ENCODE results near the gene MAP1B.
A peak's percentile ranks its signal among the peaks of the same experiment; 100 is the strongest.

MAP1B gene

DNA sequence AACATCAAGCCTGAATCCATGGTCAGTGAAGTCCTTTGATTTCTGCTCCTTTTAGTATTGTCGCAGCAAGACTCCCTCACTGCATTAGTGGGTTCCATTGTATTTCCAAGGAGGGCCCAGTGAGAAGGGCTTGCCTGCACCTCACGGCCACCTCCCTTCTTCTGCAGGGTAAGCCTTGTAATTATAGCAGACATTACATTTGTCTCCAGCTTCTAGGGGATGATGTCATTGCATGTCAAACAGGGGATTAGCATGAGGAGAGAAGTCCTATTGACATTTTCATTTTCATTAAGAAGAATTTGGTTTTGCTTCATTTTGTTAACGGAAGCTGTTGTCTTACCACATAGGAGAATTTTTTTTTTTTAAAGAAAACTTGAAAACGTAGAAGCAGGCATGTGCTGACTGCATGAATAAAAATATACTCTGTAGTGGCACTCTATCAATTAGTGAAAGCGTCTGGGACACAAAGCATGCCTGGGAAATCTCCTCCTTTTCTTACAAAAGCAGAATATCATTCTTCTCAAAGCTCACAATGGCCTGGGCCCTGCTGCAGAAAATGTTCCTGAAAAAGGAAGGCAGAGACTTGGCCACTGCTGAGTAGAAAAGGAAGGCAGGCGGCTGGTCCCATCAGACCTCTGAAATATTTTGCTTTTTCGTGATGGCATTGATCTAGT is 27.1 kb downstream of the MAP1B start:
- DNase-seq: peak; percentile 14

DNA sequence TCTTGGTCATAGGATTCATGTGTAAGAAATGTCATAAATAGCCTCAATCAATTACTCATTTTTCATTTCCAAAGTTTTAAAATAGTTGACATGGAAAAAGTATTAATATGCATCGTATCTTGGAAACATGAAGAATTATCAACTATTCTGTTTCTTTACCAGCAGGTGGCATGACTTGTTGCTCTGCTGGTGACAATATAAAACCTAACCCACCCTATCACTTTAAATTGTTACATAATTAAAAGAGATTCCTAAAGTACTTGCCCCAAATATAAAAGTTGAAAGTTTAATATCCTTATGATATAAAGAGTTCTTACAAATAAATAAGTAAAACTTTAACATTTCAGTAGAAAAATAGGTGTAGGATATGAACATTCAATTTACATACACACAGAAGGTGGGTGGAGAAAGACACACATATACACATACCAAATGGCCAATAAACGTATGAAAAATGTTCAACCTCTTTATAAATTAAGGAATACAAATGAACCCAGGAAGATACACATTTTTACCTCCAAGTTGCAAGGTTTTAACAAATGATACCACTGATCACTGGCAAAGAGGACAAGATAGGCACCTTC is 30.6 kb downstream of the MAP1B start:
- peak; percentile 52 for DNase-seq

DNA sequence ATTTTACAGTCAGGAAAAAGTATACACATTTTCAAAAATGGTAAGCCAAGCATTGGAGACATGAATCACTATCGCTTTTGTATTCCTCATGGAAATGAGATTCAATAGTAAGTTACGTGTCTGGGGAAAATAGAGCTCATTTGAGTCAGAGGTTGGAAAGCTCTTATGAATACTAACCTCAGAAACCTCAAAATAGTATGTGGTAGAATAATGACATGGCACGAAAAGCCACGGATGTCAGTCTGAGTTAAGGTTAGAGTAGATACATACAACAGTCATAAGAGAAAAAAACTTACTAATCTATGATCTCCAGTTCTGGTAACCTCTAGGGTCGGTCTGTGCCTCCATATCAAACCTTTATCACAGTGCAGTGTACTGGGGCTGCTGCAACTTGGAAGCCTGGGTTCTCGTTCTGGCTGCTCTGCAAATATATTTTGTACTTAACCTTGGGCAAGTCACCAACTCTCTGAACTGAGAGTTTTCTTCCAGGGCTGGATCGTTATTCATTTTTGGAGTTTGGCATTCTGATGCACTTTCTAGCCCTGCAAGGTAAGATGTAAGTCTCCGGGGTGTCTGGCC is 31.8 kb downstream of the MAP1B start:
- peak; percentile 92 for DNase-seq

GRCh38 chr5:72140711-72141110 is 33.4 kb downstream of the MAP1B start:
- DNase-seq: no peak

DNA sequence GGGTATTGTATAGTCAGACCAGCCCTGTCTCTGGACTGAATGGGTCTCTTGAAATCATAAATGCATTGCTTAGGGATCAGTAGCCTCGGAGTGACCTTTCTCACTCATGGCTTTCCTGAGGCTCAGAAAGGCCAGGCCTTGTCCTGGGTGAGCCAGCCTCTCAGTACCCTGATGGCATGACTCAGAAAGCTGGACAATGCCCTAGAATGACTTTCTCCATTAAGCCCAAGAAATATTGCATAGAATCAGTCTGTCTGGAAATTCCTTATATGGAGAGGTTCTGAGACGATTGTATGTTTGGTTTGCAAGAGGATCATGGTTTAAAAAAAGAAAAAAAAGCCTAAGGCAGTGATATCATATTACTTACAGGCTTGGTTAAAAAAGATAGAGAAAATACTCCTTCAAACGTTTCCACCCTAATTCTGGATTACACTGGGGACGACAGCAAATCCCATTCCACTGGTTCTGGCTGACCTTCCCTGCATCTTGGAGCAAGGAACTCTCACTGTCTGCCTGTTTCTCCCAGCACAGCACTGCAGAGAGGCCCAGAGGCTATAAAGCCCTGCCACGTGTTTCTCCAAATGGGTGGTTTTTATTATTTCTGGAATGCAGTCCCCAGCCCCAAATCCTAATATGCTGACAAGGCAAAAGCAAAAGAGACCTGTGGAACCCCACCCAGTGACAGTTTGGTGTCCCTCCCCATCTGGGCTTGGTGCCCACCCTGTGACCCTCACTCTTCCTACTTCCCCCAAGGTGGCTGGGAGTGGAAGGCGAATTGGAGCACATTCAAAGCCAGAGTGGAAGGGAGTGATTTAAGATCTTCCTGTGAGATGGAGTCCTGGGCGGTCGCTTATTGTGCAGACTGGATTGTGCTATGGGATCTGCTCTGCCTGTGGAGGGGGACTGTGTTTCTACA is 34.4 kb downstream of the MAP1B start:
- no peak for DNase-seq

GRCh38 chr5:72144762-72145161 is 37.5 kb downstream of the MAP1B start:
- DNase-seq: no peak

DNA sequence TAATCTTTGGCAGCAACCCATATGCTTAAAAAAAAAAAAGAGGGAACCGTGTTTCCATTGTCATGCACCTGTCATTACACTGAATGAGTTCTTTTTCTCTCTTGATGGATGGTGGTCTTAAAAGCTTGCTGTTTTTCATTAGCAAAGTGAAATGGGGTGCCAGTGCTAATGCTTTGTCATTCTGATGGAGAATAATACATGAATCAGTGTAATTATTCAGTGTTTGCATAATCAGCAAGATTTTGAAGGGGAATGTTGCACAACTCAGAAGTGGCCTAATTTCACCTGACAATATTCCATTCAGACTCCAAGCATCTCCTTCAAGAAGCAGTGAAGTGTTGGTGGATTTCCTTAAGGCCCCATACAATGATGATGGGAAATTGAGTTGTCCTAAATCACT is 38.1 kb downstream of the MAP1B start:
- DNase-seq: no peak

GRCh38 chr5:72146056-72146455 is 38.8 kb downstream of the MAP1B start:
- no peak for DNase-seq

- no peak for DNase-seq
These were observed 40.3 kb downstream of the MAP1B start for GRCh38 chr5:72147569-72147968.

DNA sequence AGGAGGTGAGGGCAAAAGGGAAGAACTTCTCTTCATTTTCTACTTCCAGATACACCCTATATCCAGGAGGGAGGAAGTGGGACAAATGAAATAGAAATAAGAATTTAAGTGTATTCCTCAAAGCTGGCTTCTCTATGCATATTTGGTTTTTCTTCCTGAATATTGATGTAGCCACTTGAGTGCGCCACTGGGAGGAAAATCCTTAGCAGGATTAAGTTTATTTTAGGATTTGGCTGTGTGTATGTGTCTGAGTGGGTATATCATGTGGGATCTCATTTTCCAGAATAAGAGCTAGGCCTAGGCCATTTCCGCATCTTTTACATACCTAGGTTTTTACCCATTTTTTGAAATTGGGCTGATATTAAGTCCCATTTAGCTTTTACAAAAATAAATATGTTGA is 42.5 kb downstream of the MAP1B start:
- peak; percentile 34 for DNase-seq

- DNase-seq: peak; percentile 29
These were observed 43.9 kb downstream of the MAP1B start for GRCh38 chr5:72151169-72151568.

DNA sequence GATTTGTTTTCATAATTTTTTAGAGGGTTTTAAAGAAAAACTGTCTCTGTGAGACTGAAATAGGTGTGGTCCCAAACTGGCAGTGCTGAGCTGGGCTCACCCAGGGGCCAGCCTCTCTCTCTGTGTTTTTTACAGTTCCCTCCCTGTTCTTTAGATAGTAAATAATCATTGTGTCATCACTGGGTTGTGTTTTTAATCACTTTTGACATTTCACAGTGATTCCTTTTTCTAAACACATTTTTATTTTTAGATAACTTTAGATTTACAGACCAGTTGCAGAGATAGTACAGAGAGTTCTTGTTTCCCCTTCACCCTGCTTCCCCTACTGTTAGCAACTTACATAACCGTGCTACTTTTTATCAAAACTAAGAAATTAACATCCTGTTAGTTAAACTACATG is 44.4 kb downstream of the MAP1B start:
- DNase-seq: peak; percentile 29

DNA sequence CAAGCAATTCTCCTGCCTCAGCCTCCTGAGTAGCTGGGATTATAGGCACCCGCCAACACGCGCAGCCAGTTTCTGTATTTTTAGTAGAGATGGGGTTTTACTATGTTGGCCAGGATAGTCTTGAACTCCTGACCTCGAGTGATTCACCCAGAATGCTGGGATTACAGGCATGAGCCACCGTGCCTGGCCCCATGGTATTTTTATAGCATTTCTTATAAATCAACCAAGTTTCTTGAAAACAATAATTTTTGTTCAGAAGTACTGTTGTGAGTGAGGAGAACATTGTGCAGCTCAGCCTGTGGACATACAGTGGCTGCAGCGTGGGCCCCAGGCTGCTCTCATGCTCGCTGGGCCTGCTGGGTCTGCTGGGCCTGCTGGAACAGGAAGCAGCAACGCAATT is 45.3 kb downstream of the MAP1B start:
- DNase-seq: no peak

- no peak for DNase-seq
These were observed 46.3 kb downstream of the MAP1B start for GRCh38 chr5:72153551-72153950.

GRCh38 chr5:72154076-72154756 is 46.9 kb downstream of the MAP1B start:
- no peak for DNase-seq

DNA sequence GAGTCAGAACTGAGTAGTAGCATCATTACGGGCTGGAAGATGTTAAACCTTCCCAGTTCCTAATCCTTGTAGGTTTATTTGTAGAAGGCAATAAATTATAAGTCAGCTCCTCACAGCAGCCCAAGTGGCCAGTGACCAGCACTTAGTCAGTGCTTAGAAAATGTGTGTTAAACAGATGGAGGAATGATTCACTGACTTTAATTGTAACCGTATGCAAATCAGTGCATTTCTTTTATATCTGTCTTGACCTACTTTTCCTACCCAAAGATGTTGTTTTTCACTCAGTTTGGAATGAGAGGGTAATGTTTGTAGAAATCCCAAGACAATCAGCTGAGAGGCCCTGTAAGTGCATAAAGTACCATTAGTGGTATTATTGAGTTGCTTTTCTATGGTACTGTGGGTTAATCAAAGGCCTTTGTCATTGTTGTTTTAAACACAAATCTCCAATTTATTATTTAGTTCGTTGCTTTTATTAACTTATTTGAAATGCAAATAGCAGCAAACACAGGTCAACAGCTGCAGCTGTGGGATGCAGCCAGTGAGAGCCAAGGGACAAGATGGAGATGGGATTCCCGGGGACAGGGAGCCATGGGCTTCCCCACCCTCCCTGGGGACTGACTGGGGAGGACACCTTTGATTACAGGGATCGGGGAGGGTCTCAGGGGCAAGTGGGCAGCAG is 49.8 kb downstream of the MAP1B start:
- no peak for DNase-seq

GRCh38 chr5:72157625-72157962 is 50.3 kb downstream of the MAP1B start:
- DNase-seq: no peak

DNA sequence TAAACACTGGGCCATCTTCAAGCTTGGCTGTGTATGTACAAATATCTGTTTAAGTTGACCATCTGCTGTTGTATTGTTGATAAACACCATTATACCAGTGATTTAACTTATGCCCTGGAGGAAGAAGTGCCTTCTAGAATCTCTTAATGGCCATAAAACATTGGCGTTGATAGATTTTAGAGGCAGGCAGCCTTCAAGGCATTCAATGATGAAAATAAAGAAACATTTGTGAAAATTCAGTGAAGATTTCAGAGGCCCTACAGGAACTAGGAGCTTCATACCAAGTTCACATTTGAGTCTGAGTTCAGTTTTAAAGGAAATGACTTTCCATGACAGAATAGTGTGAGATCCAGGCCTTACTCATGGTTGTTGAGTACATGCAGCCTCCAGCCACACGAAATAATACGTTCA is 52.2 kb downstream of the MAP1B start:
- DNase-seq: no peak

DNA sequence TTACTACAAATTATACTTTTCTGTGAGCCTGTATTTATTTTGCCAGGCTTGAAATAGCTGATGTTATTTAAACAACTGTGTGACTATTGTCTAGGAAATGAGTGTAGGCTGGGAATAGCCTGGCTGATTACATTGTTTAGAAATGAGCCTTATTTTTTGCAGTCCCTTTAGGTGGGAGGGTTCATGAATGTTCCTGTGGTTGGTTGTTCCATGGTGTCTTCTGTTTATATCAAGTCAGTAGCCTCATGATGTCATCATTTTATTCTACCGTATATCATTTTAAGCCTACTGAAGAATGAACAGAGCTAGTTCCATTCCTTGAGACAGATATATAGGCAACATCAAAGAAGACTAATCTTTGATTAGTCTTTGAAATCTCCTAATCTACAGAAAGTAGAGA is 53.1 kb downstream of the MAP1B start:
- no peak for DNase-seq

- no peak for DNase-seq
These were observed 53.7 kb downstream of the MAP1B start for GRCh38 chr5:72160959-72161358.

GRCh38 chr5:72161951-72162350 is 54.7 kb downstream of the MAP1B start:
- DNase-seq: no peak

DNA sequence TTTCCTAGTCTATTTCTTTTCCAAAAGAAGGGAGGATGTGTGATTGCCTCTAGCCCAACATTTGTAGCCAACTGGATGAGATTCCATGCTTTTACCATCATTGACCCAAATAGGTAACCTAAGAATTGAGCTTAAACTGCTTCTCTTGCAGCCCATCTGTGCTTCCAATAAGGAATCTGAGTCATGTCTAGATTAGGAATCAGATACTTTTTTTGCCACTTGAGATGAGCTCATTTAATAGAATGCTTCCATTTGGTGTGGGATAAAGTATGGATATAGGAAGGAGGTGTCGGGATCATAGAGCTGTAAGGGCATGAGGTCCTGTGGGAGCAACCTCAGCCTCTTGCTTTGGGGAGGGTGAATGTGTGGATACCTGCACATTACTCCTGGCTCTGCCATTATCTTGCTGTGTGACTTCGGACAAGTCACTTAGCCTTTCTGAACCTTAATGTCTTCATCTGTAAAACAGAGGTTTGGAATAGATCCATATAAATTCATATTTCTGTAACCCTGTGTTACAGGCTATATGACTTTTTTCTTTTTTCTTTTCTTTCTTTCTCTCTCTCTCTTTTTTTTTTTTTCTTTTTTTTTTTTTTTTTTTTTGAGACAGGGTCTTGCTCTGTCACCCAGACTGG is 56.2 kb downstream of the MAP1B start:
- no peak for DNase-seq
